Activated CD4-positive, alpha-beta memory T cell treated with anti-CD3 and anti-CD28 coated beads, Interleukin-2, amount 10 ng/mL, durations not matched to agents 7 days and 5 days (primary cell): ENCODE data around the gene RMND5A. TPM values are rescaled to one million over a fixed set of nuclear protein-coding genes. Genes with fewer than 3 reads are reported as not detected.
"Not testable (repeated sequence)": the region's sequence is repeated elsewhere in the genome, so short reads cannot be mapped to it uniquely, and the experiment has no call there.

Experiments used
- CTCF ChIA-PET: fragments of 350-600 bp; sonication (Branson Sonifier 250); formaldehyde crosslinking; loops from one replicate; lab custom pipeline; 2021; ENCODE audit warnings: antibody characterized with exemption, inconsistent platforms; lab: Charles Lee
- POLR2A ChIA-PET: fragments of 350-600 bp; sonication (Branson Sonifier 250); formaldehyde crosslinking; loops from one replicate; lab custom pipeline; 2021; ENCODE audit warnings: antibody characterized with exemption; lab: Charles Lee
- DNase-seq: peaks from one replicate; pipeline ENCODE4 v3.0.0-alpha.2; 2020
- H3K27ac Mint-ChIP-seq: one replicate; pipeline ENCODE4 v1.8.0; 2021; ENCODE audit warnings: mild to moderate bottlenecking, mixed read lengths
- H3K27me3 Mint-ChIP-seq: one replicate; pipeline ENCODE4 v1.8.0; 2021; ENCODE audit warnings: mixed read lengths
- H3K36me3 Mint-ChIP-seq: one replicate; pipeline ENCODE4 v1.8.0; 2021; ENCODE audit warnings: low read depth, mixed read lengths
- H3K4me1 Mint-ChIP-seq: one replicate; pipeline ENCODE4 v1.8.0; 2021; ENCODE audit warnings: mixed read lengths
- H3K4me3 Mint-ChIP-seq: one replicate; pipeline ENCODE4 v1.8.0; 2021; ENCODE audit warnings: mild to moderate bottlenecking, mixed read lengths
- H3K9me3 Mint-ChIP-seq: one replicate; pipeline ENCODE4 v1.8.0; 2021; ENCODE audit warnings: mixed read lengths
- total RNA-seq, 2 experiments: library from RNA; stranded (reverse); gene quantifications; one replicate each; pipeline ENCODE4 v1.2.3, GENCODE V29; 2021

Gene RMND5A
- total RNA-seq, 2 experiments from 2014 or later = 27.5 to 29.6 TPM

DNA sequence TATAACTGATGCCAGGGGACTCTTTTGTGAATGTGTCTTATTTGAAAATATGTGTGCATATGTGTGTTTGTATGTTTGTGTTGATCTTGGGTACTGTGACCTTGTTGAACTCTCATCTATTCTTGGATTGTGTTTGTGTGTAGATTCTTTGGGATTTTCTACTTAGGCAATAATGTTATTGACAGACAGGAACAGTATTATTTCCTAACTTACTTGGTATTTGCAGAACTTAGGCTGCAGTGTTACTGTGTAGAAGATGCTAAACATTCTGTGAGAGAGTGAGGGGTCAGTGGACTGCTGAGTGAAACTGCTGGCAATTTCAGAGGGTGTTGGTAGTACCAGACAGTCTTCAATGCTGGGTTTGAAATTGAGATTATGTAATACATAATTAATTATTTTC, 12.7 kb downstream of the RMND5A start:
- H3K27ac Mint-ChIP-seq, H3K4me1 Mint-ChIP-seq, H3K4me3 Mint-ChIP-seq, H3K9me3 Mint-ChIP-seq, H3K27me3 Mint-ChIP-seq, POLR2A ChIA-PET, DNase-seq, CTCF ChIA-PET, H3K36me3 Mint-ChIP-seq: not testable (repeated sequence)

DNA sequence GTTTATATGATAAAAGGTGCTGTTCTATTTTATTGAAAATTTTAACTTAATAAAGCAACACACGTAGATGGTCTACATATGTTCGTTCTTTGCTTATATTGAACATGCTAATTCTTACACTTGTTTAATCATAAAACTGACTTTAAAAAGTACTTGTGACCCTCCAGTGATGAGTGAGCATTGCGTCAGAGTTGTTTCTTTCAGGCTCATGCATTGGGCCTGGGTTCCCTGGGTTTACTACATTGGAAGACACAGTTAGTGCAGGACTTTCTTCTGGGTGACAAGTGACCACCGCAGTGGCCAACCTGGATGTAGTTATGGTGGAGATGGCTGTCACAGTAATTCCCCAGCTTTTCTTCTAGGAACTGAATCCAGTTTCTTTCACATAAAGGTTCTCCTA, 13.4 kb downstream of the RMND5A start:
- H3K9me3 Mint-ChIP-seq, H3K4me3 Mint-ChIP-seq, H3K27ac Mint-ChIP-seq, CTCF ChIA-PET, H3K27me3 Mint-ChIP-seq, POLR2A ChIA-PET, H3K4me1 Mint-ChIP-seq, DNase-seq, H3K36me3 Mint-ChIP-seq: not testable (repeated sequence)

DNA sequence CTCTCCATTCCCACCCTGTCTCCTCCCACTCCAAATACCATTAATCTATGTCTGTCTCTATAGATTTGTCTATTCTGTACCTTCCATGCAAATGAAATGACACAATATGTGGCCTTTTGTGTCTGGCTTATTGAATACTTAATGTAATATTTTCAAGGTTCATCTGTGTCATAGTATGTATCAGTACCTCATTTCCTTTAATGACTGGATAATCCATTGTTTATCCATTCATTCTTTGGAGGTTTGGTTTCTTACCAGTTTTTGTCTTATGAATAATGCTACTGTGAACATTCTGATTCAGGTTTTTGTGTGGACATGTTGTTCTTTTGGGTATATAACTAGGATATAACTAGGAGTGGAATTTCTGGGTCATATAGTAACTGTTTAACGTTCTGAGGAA, 14.8 kb downstream of the RMND5A start:
- H3K9me3 Mint-ChIP-seq, H3K27ac Mint-ChIP-seq, CTCF ChIA-PET, H3K36me3 Mint-ChIP-seq, H3K27me3 Mint-ChIP-seq, H3K4me1 Mint-ChIP-seq, H3K4me3 Mint-ChIP-seq, POLR2A ChIA-PET, DNase-seq: not testable (repeated sequence)

DNA sequence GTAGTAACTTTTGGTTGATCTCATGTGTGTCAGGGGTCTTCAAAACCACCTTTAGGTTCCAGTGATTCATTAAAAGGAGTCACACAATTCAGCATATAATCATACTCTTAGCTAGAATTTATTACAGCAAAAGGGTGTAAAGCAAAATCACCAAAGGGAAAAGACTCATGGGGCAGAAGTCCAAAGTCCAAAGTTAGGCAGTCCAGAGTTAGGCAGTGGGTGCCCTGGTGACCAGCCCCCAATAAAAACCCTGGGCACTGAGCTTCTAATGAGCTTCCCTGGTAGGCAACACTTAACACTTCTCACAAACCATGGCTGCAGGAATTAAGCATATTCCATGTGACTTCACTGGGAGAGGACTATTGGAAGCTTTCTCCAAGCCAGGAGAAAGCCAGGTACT, 19.4 kb downstream of the RMND5A start:
- H3K4me3 Mint-ChIP-seq, DNase-seq, H3K27ac Mint-ChIP-seq, CTCF ChIA-PET, H3K4me1 Mint-ChIP-seq, H3K9me3 Mint-ChIP-seq, H3K27me3 Mint-ChIP-seq, POLR2A ChIA-PET: not testable (repeated sequence)
- peaks cover 13% of the 10 kb centered on the region for H3K36me3 Mint-ChIP-seq

DNA sequence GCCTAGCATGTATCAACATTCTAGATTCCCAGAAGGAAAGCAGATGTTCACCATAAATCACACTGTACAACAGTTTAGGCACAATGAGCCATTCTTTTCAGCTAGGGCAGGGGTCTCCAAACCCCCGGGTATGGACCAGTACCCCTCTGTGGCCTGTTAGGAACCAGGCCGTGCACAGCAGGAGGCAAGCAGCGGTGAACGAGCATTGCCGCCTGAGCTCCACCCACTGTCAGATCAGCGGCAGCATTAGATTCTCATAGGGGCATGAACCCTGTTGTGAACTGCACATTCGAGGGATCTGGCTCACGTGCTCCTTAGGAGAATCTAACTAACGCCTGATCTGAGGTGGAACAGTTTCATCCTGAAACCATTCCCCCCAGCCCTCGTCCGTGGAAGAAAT, 19.8 kb downstream of the RMND5A start:
- H3K4me1 Mint-ChIP-seq, CTCF ChIA-PET, H3K27ac Mint-ChIP-seq, H3K27me3 Mint-ChIP-seq, DNase-seq, H3K4me3 Mint-ChIP-seq, POLR2A ChIA-PET, H3K9me3 Mint-ChIP-seq: not testable (repeated sequence)
- H3K36me3 Mint-ChIP-seq = peaks cover 15% of the 10 kb centered on the region

DNA sequence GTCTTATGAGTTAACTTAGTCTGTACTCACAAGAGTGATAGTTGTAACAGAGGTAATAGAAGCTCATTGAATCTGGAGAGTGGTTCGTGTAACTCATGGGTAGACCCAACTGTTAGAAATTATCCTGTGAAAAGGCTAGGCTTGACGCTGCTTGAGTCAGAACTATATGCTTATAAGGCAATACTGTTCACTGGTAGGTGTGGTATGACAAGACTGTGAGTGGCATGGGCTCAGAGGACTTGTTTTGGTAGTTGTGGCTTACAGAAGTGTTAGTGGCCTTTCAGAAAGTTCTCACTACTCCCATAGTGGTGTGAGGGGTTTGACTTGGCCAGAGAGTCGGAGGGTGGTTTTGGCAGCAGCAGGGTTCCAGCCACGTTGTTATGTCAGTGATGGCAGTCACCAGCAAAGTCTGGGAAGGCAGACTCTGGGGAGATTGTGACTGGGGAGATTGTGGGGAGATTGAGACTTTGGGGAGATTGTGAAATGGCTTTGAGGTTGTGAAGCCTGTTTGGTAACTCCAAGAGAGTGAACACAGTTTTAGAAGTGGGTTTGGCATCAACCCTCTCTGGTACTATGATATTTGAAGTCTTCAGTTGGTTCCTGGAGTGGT, 21.9 kb downstream of the RMND5A start:
- CTCF ChIA-PET, H3K4me1 Mint-ChIP-seq, H3K27ac Mint-ChIP-seq, H3K27me3 Mint-ChIP-seq, H3K9me3 Mint-ChIP-seq, DNase-seq, POLR2A ChIA-PET, H3K4me3 Mint-ChIP-seq: not testable (repeated sequence)
- peaks cover 21% of the 10 kb centered on the region for H3K36me3 Mint-ChIP-seq

DNA sequence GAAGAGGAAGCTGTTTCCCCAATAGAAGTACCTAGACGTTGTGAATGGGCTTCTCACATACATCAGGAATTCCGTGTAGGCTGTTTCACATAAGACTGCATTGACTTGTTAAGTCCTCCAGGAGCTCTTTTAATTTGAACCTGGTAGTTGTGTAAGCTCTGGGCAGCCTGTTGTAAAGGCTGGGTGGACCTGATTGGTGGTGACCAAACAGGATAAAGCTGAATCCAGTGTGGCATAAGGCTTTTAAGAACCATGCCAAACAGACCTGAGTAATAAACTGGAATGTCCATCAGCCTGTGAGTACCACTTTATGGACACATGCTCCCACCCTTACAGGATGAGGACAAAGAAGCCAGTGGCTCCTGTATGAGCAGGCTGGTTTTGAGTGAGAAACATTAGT, 24.1 kb downstream of the RMND5A start:
- DNase-seq = no peak

DNA sequence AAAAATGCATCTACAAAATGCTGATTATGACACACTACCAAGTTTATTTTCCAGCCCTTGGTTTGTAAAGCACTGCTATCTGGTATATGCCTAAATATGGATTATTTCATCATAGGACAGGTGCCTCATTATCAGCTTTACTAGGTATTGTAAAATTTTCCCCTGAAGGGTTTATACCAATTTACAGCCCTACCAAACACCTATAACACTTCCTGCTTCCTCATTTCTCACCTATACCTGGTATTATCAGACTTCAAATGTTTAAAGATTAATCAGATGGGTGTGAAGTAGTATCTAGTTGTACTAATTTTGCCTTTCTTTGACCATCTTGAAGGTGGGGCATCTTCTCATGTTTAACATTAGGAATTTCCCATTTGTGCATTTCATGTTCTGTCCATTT, 26.8 kb downstream of the RMND5A start:
- DNase-seq = no peak
- POLR2A ChIA-PET = no interaction called here
- H3K27me3 Mint-ChIP-seq = no peaks in the 10 kb centered on the region
- peaks cover 49% of the 10 kb centered on the region for H3K36me3 Mint-ChIP-seq
- CTCF ChIA-PET = no interaction called here
- peaks cover 12% of the 10 kb centered on the region for H3K4me1 Mint-ChIP-seq
- peaks cover 14% of the 10 kb centered on the region for H3K9me3 Mint-ChIP-seq
- H3K27ac Mint-ChIP-seq = no peak overlapping the region
- H3K4me3 Mint-ChIP-seq = no peak overlapping the region

More for the DNA sequence above, 24.1 kb downstream of the RMND5A start:
- peaks cover 3% of the 10 kb centered on the region for H3K9me3 Mint-ChIP-seq
- CTCF ChIA-PET = no interaction called here
- POLR2A ChIA-PET = no interaction called here
- no peak overlapping the region for H3K4me3 Mint-ChIP-seq
- H3K4me1 Mint-ChIP-seq = peaks cover 12% of the 10 kb centered on the region
- no peak overlapping the region for H3K27ac Mint-ChIP-seq
- no peaks in the 10 kb centered on the region for H3K27me3 Mint-ChIP-seq
- peaks cover 29% of the 10 kb centered on the region for H3K36me3 Mint-ChIP-seq

DNA sequence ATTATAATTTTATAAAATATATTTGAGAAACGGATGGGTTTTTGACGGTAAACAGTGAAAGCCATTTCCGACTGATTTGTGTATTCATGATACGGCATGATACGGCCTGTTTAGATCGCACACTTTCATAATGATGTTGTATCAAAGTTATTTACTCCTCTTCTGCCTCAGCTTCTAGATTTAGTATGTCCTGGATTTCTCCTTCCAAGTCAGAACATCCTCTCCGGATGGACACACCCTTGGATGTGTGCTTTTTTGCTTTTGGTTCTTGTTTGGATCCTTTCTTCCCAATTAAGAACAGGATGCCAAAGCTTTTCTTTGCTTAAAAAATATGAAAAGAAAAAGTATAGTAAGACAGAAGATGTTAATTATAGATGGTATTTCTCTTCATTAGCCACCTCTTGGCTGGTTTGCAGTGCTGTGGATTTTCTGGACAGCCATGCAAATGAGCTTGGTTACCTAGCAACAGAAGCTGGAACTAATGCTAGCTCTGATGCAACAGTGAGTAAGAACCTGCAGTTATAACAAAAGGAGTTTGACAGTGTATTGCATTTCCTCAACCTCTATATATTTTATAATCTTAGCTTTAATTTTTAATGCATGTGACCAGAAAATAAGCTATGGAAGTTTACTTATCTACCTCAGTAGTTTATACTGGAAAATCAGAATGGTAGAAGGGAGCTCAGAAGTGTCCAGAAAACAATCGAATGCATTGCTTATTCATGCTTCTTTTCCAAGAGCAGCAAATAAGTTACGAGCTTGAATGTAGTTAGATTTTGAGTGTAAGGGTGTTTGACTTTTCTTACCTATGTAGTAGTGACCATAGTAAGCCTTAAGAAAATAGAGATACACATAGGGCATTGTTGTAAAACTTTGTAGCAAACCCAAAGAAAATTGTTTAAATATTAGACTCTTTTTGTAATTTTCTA, 27.9 kb downstream of the RMND5A start:
- POLR2A ChIA-PET = interaction anchor here (0.9 kb wide), 1 partner anchor 13 kb away, joined by 3 read pairs; no protein-coding TSS in a partner anchor
- Mint-ChIP-seq H3K27ac (no peak overlapping the region), H3K36me3 (peaks cover 55% of the 10 kb centered on the region), H3K4me3 (no peak overlapping the region), H3K9me3 (peaks cover 14% of the 10 kb centered on the region), H3K27me3 (no peaks in the 10 kb centered on the region), H3K4me1 (peaks cover 8% of the 10 kb centered on the region)
- no peak for DNase-seq
- CTCF ChIA-PET = interaction anchor here (1.8 kb wide), 1 partner anchor 16 kb away, joined by 4 read pairs; no protein-coding TSS in a partner anchor

DNA sequence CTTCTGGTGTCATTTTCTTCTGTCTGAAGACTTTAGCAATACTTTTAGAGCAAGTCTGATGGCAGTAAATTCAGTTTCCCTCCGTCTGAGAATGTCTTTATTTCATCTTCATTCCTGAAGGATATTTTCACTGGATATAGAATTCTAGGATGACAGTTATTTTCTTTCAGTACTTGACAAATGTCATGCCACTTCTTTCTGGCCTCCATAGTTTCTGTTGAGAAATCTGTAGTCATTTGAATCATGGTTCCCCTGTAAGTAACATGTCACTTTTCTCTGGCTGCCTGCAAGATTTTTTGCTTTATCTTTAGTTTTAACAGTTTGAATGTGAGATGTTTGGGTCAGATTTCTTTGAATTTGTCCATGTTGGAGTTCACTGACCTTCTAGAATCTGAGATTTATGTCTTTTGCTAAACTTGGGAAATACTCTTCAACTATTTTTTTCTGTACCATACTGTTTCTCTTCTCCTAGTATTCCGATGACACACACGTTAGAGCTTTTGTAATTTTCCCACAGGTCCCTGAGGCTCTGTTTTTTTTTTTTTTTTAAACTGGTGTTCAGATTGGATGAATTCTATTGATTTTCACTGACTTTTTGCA, 30.2 kb downstream of the RMND5A start:
- Mint-ChIP-seq H3K27ac (no peak overlapping the region), H3K36me3 (peaks cover 53% of the 10 kb centered on the region), H3K27me3 (no peaks in the 10 kb centered on the region), H3K4me3 (no peak overlapping the region), H3K4me1 (peaks cover 6% of the 10 kb centered on the region), H3K9me3 (peaks cover 14% of the 10 kb centered on the region)
- ChIA-PET POLR2A (no interaction called here), CTCF (no interaction called here)
- DNase-seq = no peak

DNA sequence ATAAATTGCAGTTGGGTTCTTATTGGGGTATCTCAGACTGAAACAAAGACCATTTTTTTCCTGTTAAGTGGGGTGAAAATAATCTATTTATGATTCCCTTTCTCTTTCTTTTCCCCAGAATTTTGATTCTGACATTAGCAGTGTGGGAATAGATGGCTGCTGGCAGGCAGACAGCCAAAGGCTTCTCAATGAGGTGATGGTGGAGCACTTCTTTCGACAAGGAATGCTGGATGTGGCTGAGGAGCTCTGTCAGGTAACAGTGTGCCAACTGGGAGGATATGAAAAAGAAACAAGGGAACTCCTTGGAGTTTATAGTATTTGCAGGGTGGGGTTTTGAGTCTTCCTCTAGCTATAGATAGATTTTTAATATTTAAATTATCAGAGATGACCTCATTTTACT, 31.7 kb downstream of the RMND5A start:
- H3K36me3 Mint-ChIP-seq = peaks cover 59% of the 10 kb centered on the region
- CTCF ChIA-PET = interaction anchor here (3.0 kb wide), 1 partner anchor 13 kb away, joined by 18 read pairs; no protein-coding TSS in a partner anchor
- no peak overlapping the region for H3K27ac Mint-ChIP-seq
- POLR2A ChIA-PET = no interaction called here
- no peak for DNase-seq
- H3K9me3 Mint-ChIP-seq = peaks cover 14% of the 10 kb centered on the region
- no peak overlapping the region for H3K4me3 Mint-ChIP-seq
- H3K27me3 Mint-ChIP-seq = no peaks in the 10 kb centered on the region
- H3K4me1 Mint-ChIP-seq = peaks cover 5% of the 10 kb centered on the region

DNA sequence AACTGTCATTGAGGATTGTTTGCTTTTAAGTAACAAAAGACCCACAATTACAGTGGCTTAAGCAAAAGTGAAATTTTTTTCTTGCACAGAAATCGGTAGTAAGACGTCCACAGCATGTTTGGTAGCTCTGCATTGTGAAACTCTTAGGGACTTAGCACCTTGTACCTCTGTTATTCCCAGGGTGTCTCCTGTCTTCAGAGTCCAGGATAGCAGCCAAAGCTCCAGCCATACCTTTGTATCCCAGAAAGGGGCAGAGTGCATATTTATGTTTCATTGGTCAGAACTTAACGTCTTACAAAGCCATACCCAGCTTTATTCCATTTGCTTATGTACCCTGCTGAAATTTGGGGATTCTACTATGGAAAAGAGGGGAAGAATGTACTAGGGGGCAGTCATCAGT, 32.8 kb downstream of the RMND5A start:
- Mint-ChIP-seq H3K27ac (no peak overlapping the region), H3K4me1 (no peaks in the 10 kb centered on the region), H3K36me3 (peaks cover 58% of the 10 kb centered on the region), H3K9me3 (peaks cover 14% of the 10 kb centered on the region), H3K4me3 (no peak overlapping the region), H3K27me3 (no peaks in the 10 kb centered on the region)
- POLR2A ChIA-PET = no interaction called here
- DNase-seq = no peak
- CTCF ChIA-PET = interaction anchor here (3.0 kb wide), 1 partner anchor 12 kb away, joined by 18 read pairs; no protein-coding TSS in a partner anchor

DNA sequence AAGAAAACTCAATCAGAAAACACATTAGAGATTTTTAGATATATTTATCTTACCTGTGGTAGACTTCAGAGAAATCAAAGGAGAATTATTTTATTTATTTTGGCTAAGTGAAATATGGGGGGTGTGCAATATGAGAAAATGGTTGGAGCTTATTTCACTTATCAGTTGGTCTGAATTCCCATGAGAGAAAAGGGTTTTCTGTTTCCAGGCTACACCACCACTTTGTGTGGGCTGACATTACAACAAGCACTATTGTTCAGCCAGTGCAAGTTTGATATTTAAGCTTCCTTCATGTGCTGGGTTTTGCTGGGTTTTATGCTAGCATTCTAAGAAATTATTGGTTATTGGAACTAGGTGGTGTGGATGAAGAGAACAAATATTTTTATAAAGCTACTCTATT, 33.5 kb downstream of the RMND5A start:
- CTCF ChIA-PET = interaction anchor here (3.0 kb wide), 1 partner anchor 11 kb away, joined by 18 read pairs; no protein-coding TSS in a partner anchor
- H3K4me3 Mint-ChIP-seq = no peak overlapping the region
- POLR2A ChIA-PET = interaction anchor here (1.1 kb wide), 1 partner anchor 9 kb away, joined by 3 read pairs; no protein-coding TSS in a partner anchor

More for the DNA sequence above, 33.5 kb downstream of the RMND5A start:
- no peak for DNase-seq
- H3K27me3 Mint-ChIP-seq = no peaks in the 10 kb centered on the region
- H3K4me1 Mint-ChIP-seq = no peaks in the 10 kb centered on the region
- peaks cover 14% of the 10 kb centered on the region for H3K9me3 Mint-ChIP-seq
- no peak overlapping the region for H3K27ac Mint-ChIP-seq
- peaks cover 58% of the 10 kb centered on the region for H3K36me3 Mint-ChIP-seq
